ENCODE results near the gene SLC8B1.

DNA sequence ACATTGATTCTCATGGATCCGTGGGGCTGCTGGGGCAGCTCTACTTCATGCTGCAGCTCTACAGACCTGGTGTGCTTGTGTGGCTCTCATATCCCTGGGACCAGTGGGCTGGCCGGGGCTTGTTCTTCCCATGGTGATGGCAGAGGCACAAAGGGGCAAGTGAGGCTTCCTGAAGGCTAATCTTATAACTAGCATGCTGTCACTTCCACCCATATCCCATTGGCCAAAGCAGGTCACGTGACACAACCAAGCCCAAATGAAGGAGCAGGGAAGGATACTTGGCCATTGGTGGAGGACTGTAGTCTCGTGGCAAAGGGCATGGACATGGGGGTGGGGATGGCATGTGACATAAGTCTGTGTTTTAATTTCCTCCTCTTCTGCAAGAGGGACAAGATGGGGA, 33.4 kb upstream of the SLC8B1 start:
- TF ChIP-seq POLR2A (IDR thresholded peaks at IDR 0.05) = no peak
- TF ChIP-seq, protein P1, sequence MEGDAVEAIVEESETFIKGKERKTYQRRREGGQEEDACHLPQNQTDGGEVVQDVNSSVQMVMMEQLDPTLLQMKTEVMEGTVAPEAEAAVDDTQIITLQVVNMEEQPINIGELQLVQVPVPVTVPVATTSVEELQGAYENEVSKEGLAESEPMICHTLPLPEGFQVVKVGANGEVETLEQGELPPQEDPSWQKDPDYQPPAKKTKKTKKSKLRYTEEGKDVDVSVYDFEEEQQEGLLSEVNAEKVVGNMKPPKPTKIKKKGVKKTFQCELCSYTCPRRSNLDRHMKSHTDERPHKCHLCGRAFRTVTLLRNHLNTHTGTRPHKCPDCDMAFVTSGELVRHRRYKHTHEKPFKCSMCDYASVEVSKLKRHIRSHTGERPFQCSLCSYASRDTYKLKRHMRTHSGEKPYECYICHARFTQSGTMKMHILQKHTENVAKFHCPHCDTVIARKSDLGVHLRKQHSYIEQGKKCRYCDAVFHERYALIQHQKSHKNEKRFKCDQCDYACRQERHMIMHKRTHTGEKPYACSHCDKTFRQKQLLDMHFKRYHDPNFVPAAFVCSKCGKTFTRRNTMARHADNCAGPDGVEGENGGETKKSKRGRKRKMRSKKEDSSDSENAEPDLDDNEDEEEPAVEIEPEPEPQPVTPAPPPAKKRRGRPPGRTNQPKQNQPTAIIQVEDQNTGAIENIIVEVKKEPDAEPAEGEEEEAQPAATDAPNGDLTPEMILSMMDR (IDR thresholded peaks at IDR 0.05) = no peak
